Measurements from ENCODE around the gene ZNF790. TPM values are rescaled to one million over a fixed set of nuclear protein-coding genes. Genes with fewer than 3 reads are reported as not detected.

Gene ZNF790
- total and polyA plus RNA-seq, 2 of the 13 experiments (the other 11 are each of a cell fraction or from before 2014, with no cell fraction given) = 1.3 to 5.3 TPM

- TF ChIP-seq ZNF225 (CRISPR knock-in tag; IDR thresholded peaks at IDR 0.05) (peak; percentile 85; the same call in 1 of the 2 replicates), ZFP41 (CRISPR knock-in tag; IDR thresholded peaks at IDR 0.05; ENCODE audit: borderline replicate concordance) (no peak), ATF7 (IDR thresholded peaks at IDR 0.05) (no peak), ATF7 (CRISPR knock-in tag; IDR thresholded peaks at IDR 0.05) (no peak), SRSF1 (optimal IDR thresholded peaks at IDR 0.05; ENCODE audit: low read depth, low read length) (peak; percentile 89), ZFX (CRISPR knock-in tag; IDR thresholded peaks at IDR 0.05; ENCODE audit: low read depth) (peak; percentile 89), ZNF276 (CRISPR knock-in tag; IDR thresholded peaks at IDR 0.05; ENCODE audit: low read depth) (0 out of 2 replicates have a peak, but pooled peaks have one; percentile 15), ZNF598 (CRISPR knock-in tag; IDR thresholded peaks at IDR 0.05; ENCODE audit: borderline replicate concordance) (peak; percentile 48; the same call in 1 of the 2 replicates), ZNF34 (CRISPR knock-in tag; IDR thresholded peaks at IDR 0.05; ENCODE audit: borderline replicate concordance) (no peak), TBL1XR1 (IDR thresholded peaks at IDR 0.05; ENCODE audit: borderline replicate concordance, low read length, partially characterized antibody) (no peak), ZFAT (CRISPR knock-in tag; conservative IDR thresholded peaks at IDR 0.05) (no peak), DNMT1 (CRISPR knock-in tag; IDR thresholded peaks at IDR 0.05) (0 out of 2 replicates have a peak, but pooled peaks have one; percentile 57), NFIC (IDR thresholded peaks at IDR 0.05; ENCODE audit: low read length) (no peak), ZNF512 (CRISPR knock-in tag; IDR thresholded peaks at IDR 0.05) (no peak), FOXP1 (IDR thresholded peaks at IDR 0.05) (no peak), FOXP1 (CRISPR knock-in tag; IDR thresholded peaks at IDR 0.05) (no peak), ATF6 (CRISPR knock-in tag; conservative IDR thresholded peaks at IDR 0.05) (no peak), DMAP1 (CRISPR knock-in tag; IDR thresholded peaks at IDR 0.05) (peak; percentile 51; the same call in 1 of the 2 replicates), THAP8 (CRISPR knock-in tag; IDR thresholded peaks at IDR 0.05; ENCODE audit: borderline replicate concordance) (no peak), MYC (CRISPR knock-in tag; IDR thresholded peaks at IDR 0.05; ENCODE audit: borderline replicate concordance) (peak; percentile 51; the same call in 1 of the 2 replicates), EED (CRISPR knock-in tag; IDR thresholded peaks at IDR 0.05) (0 out of 2 replicates have a peak, but pooled peaks have one; percentile 63), YEATS4 (CRISPR knock-in tag; IDR thresholded peaks at IDR 0.05; ENCODE audit: borderline replicate concordance) (peak; percentile 78; the same call in 1 of the 2 replicates), ZNF24 (IDR thresholded peaks at IDR 0.05) (no peak), ZNF446 (CRISPR knock-in tag; IDR thresholded peaks at IDR 0.05) (no peak)
These were observed 11.7 kb upstream of the ZNF790 start (continued) for GRCh38 chr19:36849701-36850558.
